ENCODE measurements around the gene RPS26. TPM values are rescaled to one million over a fixed set of nuclear protein-coding genes. Genes with fewer than 3 reads are reported as not detected.

The RPS26 gene
- total and polyA plus RNA-seq, 2 donors (not counting 3 experiments of a cell fraction or from before 2014, with no cell fraction given) = 57.3 to 1,847 TPM

DNA sequence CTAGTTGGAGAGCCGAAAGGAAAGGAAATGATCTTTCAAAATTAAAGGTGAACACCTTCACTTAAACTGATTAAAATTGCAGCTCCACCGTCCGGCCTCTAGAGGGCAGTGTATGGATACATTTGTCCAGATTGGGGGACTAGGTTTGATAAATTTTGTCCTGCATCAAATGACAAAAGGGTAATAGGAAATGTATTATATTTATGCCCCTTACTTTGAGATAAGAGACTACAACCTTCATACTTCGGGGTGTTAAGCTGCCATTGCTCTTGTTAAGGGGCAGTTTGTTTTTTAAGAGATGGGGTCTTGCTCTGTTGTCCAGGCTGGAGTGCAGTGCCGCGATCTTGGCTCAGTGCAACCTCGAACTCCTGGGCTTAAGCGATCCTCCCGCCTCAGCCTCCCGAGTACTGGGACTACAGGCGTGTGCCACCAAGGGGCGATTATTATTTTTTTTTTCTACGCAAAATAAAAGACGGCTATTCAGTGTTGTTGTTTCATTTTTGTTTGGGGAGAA is 45.5 kb upstream of the RPS26 start:
- Histone ChIP-seq H3K9me1 (replicated peaks; ENCODE audit: control insufficient read depth, extremely low read depth, insufficient read depth, low read length) (no peaks in the 10 kb centered on the region), H3K9ac (replicated peaks; ENCODE audit: extremely low read depth, insufficient read depth, low read length) (no peak overlapping the region), H2AFZ (ENCODE audit: low read depth, low read length) (no peak overlapping the region), H3K79me2 (ENCODE audit: control insufficient read depth, insufficient read depth, low read length) (no peaks in the 10 kb centered on the region), H3K4me1 (ENCODE audit: control insufficient read depth, extremely low read depth, insufficient read depth, low read length) (peaks cover 10% of the 10 kb centered on the region), H3K9me3 (replicated peaks; ENCODE audit: control insufficient read depth, insufficient read depth, low read length) (no peaks in the 10 kb centered on the region), H3K27me3 (ENCODE audit: control insufficient read depth in 2 of 2, insufficient read depth in 2 of 2, low read length in 2 of 2) (no peaks in the 10 kb centered on the region), H4K20me1 (replicated peaks; ENCODE audit: control insufficient read depth, extremely low read depth, insufficient read depth, low read length) (no peaks in the 10 kb centered on the region), H3K36me3 (ENCODE audit: control insufficient read depth in 2 of 2, extremely low read depth in 1 of 2, insufficient read depth in 2 of 2, low read length in 2 of 2) (peaks cover 8 to 18% of the 10 kb centered on the region in 2 experiments), H3K27ac (ENCODE audit: insufficient read depth, low read depth, low read length) (no peak overlapping the region), H3K4me3 (replicated peaks in 1 of 3; ENCODE audit: insufficient read depth in 1 of 3, low read depth in 1 of 3, low read length in 3 of 3) (peak overlapping the region; percentile 17 to 73 (median 40)), H3K4me2 (ENCODE audit: insufficient read depth, low read length) (peak overlapping the region; percentile 74)
- dilution Hi-C loops (cut with MboI; ENCODE audit: extremely low pct_ligation_motif_present, low sequenced_read_pairs) = no loop called here
- CTCF ChIA-PET = interaction anchor here (0.8 to 7.7 kb wide), 31 partner anchors 9 to 257 kb away, joined by 3 to 295 read pairs (median 6); partner anchors contain the start of genes DGKA, ERBB3, ORMDL2 and PA2G4
- intact Hi-C loops (cut with micrococcal nuclease) = loop anchor here (1.0 kb wide), 4 partner anchors 33 to 122 kb away; partner anchors contain the start of genes PA2G4 and ZC3H10
- POLR2A ChIA-PET = interaction anchor here (0.7 to 2.2 kb wide), 3 partner anchors 22 to 33 kb away, joined by 4 to 9 read pairs (median 8); partner anchors contain the start of gene RAB5B
- TF ChIP-seq, protein P1, sequence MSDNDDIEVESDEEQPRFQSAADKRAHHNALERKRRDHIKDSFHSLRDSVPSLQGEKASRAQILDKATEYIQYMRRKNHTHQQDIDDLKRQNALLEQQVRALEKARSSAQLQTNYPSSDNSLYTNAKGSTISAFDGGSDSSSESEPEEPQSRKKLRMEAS (IDR thresholded peaks at IDR 0.05; ENCODE audit: insufficient read depth, insufficient read length) = no peak
- TF ChIP-seq, protein P2, sequence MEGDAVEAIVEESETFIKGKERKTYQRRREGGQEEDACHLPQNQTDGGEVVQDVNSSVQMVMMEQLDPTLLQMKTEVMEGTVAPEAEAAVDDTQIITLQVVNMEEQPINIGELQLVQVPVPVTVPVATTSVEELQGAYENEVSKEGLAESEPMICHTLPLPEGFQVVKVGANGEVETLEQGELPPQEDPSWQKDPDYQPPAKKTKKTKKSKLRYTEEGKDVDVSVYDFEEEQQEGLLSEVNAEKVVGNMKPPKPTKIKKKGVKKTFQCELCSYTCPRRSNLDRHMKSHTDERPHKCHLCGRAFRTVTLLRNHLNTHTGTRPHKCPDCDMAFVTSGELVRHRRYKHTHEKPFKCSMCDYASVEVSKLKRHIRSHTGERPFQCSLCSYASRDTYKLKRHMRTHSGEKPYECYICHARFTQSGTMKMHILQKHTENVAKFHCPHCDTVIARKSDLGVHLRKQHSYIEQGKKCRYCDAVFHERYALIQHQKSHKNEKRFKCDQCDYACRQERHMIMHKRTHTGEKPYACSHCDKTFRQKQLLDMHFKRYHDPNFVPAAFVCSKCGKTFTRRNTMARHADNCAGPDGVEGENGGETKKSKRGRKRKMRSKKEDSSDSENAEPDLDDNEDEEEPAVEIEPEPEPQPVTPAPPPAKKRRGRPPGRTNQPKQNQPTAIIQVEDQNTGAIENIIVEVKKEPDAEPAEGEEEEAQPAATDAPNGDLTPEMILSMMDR (IDR thresholded peaks at IDR 0.05; ENCODE audit: extremely low read depth in 1 of 2, insufficient read depth in 1 of 2, low read depth in 1 of 2, low read length in 2 of 2) = peak; percentile 67 to 88
- TF ChIP-seq POLR2A (IDR thresholded peaks at IDR 0.05; ENCODE audit: low read depth, low read length) (no peak), JUN (IDR thresholded peaks at IDR 0.05; ENCODE audit: borderline replicate concordance, insufficient read depth, insufficient read length, low read depth) (no peak), MYC (IDR thresholded peaks at IDR 0.05; ENCODE audit: low read depth, low read length) (no peak)
- FAIRE-seq (no peak), DNase-seq (ENCODE audit: low read depth, low spot score) (peak; percentile 72)
- no TSS peak for BruUV-seq (replicated peaks)

Measured in endothelial cell of umbilical vein (primary cell).